Astrocyte (in vitro differentiated cells and primary cell): ENCODE results near the gene KIAA1210. TPM values are rescaled to one million over a fixed set of nuclear protein-coding genes. Genes with fewer than 3 reads are reported as not detected.

Source experiments
- DNase-seq: peaks from one replicate; pipeline ENCODE4 v3.0.0-alpha.2; 2010; ENCODE audit warnings: low read depth
- FAIRE-seq: peaks from 2 replicates; lab custom pipeline; 2011; peaks lifted over from hg19 to GRCh38; lab: Jason Lieb, UNC
- H2AFZ ChIP-seq: 2 replicates; pipeline ENCODE4 v1.6.0; 2012; ENCODE audit warnings: low read depth, low read length, inconsistent platforms
- H3K27ac ChIP-seq: 2 replicates; pipeline ENCODE4 v1.5.1; 2011; ENCODE audit warnings: low read depth, low read length, inconsistent platforms
- H3K27me3 ChIP-seq: 2 replicates; pipeline ENCODE4 v1.6.0; 2011; ENCODE audit warnings: low read length, inconsistent platforms; ENCODE audit not compliant: insufficient read depth
- H3K36me3 ChIP-seq: 2 replicates; pipeline ENCODE4 v1.5.1; 2011; ENCODE audit warnings: low read length, inconsistent platforms; ENCODE audit not compliant: insufficient read depth
- H3K4me1 ChIP-seq: 2 replicates; pipeline ENCODE4 v1.5.1; 2011; ENCODE audit warnings: low read length, inconsistent platforms; ENCODE audit not compliant: insufficient read depth
- H3K4me2 ChIP-seq: 2 replicates; pipeline ENCODE4 v1.6.0; 2012; ENCODE audit warnings: low read length, inconsistent platforms
- H3K4me3 ChIP-seq: 2 replicates; pipeline ENCODE4 v1.5.1; 2011; ENCODE audit warnings: low read depth, mild to moderate bottlenecking, low read length, inconsistent platforms; ENCODE audit not compliant: insufficient read depth
- H3K79me2 ChIP-seq: 2 replicates; pipeline ENCODE4 v1.6.0; 2012; ENCODE audit warnings: mild to moderate bottlenecking, low read length, inconsistent platforms; ENCODE audit not compliant: insufficient read depth
- H3K9ac ChIP-seq: 2 replicates; pipeline ENCODE4 v1.6.0; 2012; ENCODE audit warnings: mild to moderate bottlenecking, low read length, inconsistent platforms
- H3K9me3 ChIP-seq: 2 replicates; pipeline ENCODE4 v1.5.1; 2012; ENCODE audit warnings: low read depth, mild to moderate bottlenecking, low read length, inconsistent platforms; ENCODE audit not compliant: insufficient read depth
- H4K20me1 ChIP-seq: 2 replicates; pipeline ENCODE4 v1.6.0; 2012; ENCODE audit warnings: low read length, inconsistent platforms; ENCODE audit not compliant: insufficient read depth
- H3K27ac Mint-ChIP-seq: one replicate; pipeline ENCODE4 v1.8.0; 2021; ENCODE audit warnings: mild to moderate bottlenecking, mixed read lengths; ENCODE audit not compliant: unreplicated experiment
- H3K27me3 Mint-ChIP-seq: one replicate; pipeline ENCODE4 v1.8.0; 2021; ENCODE audit warnings: low read depth, mixed read lengths; ENCODE audit not compliant: unreplicated experiment
- H3K36me3 Mint-ChIP-seq: one replicate; pipeline ENCODE4 v1.8.0; 2021; ENCODE audit warnings: low read depth, mixed read lengths; ENCODE audit not compliant: unreplicated experiment
- H3K4me1 Mint-ChIP-seq: one replicate; pipeline ENCODE4 v1.8.0; 2021; ENCODE audit warnings: low read depth, mixed read lengths; ENCODE audit not compliant: unreplicated experiment
- H3K4me3 Mint-ChIP-seq: one replicate; pipeline ENCODE4 v1.8.0; 2021; ENCODE audit warnings: mild to moderate bottlenecking, moderate library complexity, mixed read lengths; ENCODE audit not compliant: unreplicated experiment
- H3K9me3 Mint-ChIP-seq: one replicate; pipeline ENCODE4 v1.8.0; 2021; ENCODE audit warnings: mild to moderate bottlenecking, mixed read lengths; ENCODE audit not compliant: unreplicated experiment
- CTCF ChIP-seq: IDR thresholded peaks from 2 replicates; pipeline ENCODE4 v1.5.1; 2011; ENCODE audit warnings: low read depth, mild to moderate bottlenecking, inconsistent platforms, low read length, moderate library complexity; ENCODE audit not compliant: insufficient read depth
- EZH2 ChIP-seq: IDR thresholded peaks from 2 replicates; pipeline ENCODE4 v1.6.1; 2012; ENCODE audit warnings: mild to moderate bottlenecking, low read length, inconsistent platforms; ENCODE audit not compliant: insufficient read depth
- total RNA-seq: library from RNA; stranded (reverse); gene quantifications from 2 replicates; pipeline ENCODE4 v1.2.1, GENCODE V29; 2021

The KIAA1210 gene
- total RNA-seq, 1 donor from 2014 or later: not detected

GRCh38 chrX:119168104-119168503, 40.5 kb upstream of the KIAA1210 start:
- Histone ChIP-seq H2AFZ (no peak overlapping the region), H3K4me3 (no peak overlapping the region), H3K27me3 (peaks cover 3% of the 10 kb centered on the region), H4K20me1 (no peaks in the 10 kb centered on the region), H3K36me3 (no peaks in the 10 kb centered on the region), H3K4me1 (no peaks in the 10 kb centered on the region), H3K4me2 (no peak overlapping the region), H3K27ac (no peak overlapping the region), H3K9ac (no peak overlapping the region), H3K79me2 (no peaks in the 10 kb centered on the region), H3K9me3 (no peaks in the 10 kb centered on the region)
- DNase-seq (no peak), FAIRE-seq (no peak)
- Mint-ChIP-seq H3K4me1 (no peaks in the 10 kb centered on the region), H3K27ac (no peak overlapping the region), H3K27me3 (no peaks in the 10 kb centered on the region), H3K36me3 (no peaks in the 10 kb centered on the region), H3K9me3 (no peaks in the 10 kb centered on the region), H3K4me3 (no peak overlapping the region)
- TF ChIP-seq EZH2 (no peak), CTCF (no peak)

- FAIRE-seq: no peak
- H3K4me1 Mint-ChIP-seq: peaks cover 8% of the 10 kb centered on the region
- TF ChIP-seq CTCF (no peak), EZH2 (no peak)
- no peak overlapping the region for H3K4me3 Mint-ChIP-seq
- no peak for DNase-seq
- Histone ChIP-seq H3K4me3 (no peak overlapping the region), H3K4me2 (no peak overlapping the region), H3K4me1 (no peaks in the 10 kb centered on the region), H4K20me1 (no peaks in the 10 kb centered on the region), H3K36me3 (no peaks in the 10 kb centered on the region), H2AFZ (no peak overlapping the region), H3K9me3 (no peaks in the 10 kb centered on the region), H3K9ac (no peak overlapping the region), H3K27me3 (no peaks in the 10 kb centered on the region), H3K27ac (no peak overlapping the region), H3K79me2 (no peaks in the 10 kb centered on the region)
- H3K27me3 Mint-ChIP-seq: no peaks in the 10 kb centered on the region
- H3K36me3 Mint-ChIP-seq: no peaks in the 10 kb centered on the region
- H3K9me3 Mint-ChIP-seq: no peaks in the 10 kb centered on the region
- H3K27ac Mint-ChIP-seq: no peak overlapping the region
These were observed 30.6 kb upstream of the KIAA1210 start for GRCh38 chrX:119158226-119158625.

GRCh38 chrX:119156241-119156640, 28.6 kb upstream of the KIAA1210 start:
- H3K4me3 ChIP-seq: no peak overlapping the region
- TF ChIP-seq EZH2 (no peak), CTCF (no peak)
- no peak overlapping the region for H3K27ac ChIP-seq
- no peak overlapping the region for H3K9ac ChIP-seq
- H3K36me3 ChIP-seq: no peaks in the 10 kb centered on the region
- FAIRE-seq: no peak
- no peak overlapping the region for H3K4me3 Mint-ChIP-seq
- DNase-seq: no peak
- no peaks in the 10 kb centered on the region for H3K27me3 ChIP-seq
- no peak overlapping the region for H2AFZ ChIP-seq
- H3K4me1 ChIP-seq: no peaks in the 10 kb centered on the region
- H3K27me3 Mint-ChIP-seq: peaks cover 7% of the 10 kb centered on the region
- no peaks in the 10 kb centered on the region for H3K9me3 Mint-ChIP-seq
- no peaks in the 10 kb centered on the region for H3K9me3 ChIP-seq
- no peak overlapping the region for H3K4me2 ChIP-seq
- H3K27ac Mint-ChIP-seq: no peak overlapping the region
- no peaks in the 10 kb centered on the region for H3K36me3 Mint-ChIP-seq
- H3K4me1 Mint-ChIP-seq: peaks cover 8% of the 10 kb centered on the region
- no peaks in the 10 kb centered on the region for H4K20me1 ChIP-seq
- H3K79me2 ChIP-seq: no peaks in the 10 kb centered on the region
